Ammon's horn (tissue), 1 donor: Measurements from ENCODE around the gene SMAD1.
A peak's percentile ranks its signal among the peaks of the same experiment; 100 is the strongest.
"Not testable (repeated sequence)": the region's sequence is repeated elsewhere in the genome, so short reads cannot be mapped to it uniquely, and the experiment has no call there.

Experiments used
- DNase-seq: peaks from one replicate; pipeline ENCODE4 v3.0.0-alpha.2; 2016; ENCODE audit warnings: low spot score

SMAD1 gene

GRCh38 chr4:145528601-145529000 is 46.9 kb downstream of the SMAD1 start:
- DNase-seq, result no peak

GRCh38 chr4:145530189-145530588 is 48.5 kb downstream of the SMAD1 start:
- no peak for DNase-seq

- DNase-seq, result no peak
Observed at GRCh38 chr4:145530662-145531061, 49.0 kb downstream of the SMAD1 start.

- peak; percentile 79 for DNase-seq
Observed at GRCh38 chr4:145531223-145531622, 49.6 kb downstream of the SMAD1 start.

GRCh38 chr4:145531859-145532258 is 50.2 kb downstream of the SMAD1 start:
- no peak for DNase-seq

- DNase-seq, result no peak
Observed at GRCh38 chr4:145533001-145533400, 51.3 kb downstream of the SMAD1 start.

- not testable (repeated sequence) for DNase-seq
Observed at GRCh38 chr4:145533415-145533814, 51.8 kb downstream of the SMAD1 start.

- no peak for DNase-seq
Observed at GRCh38 chr4:145533961-145534360, 52.3 kb downstream of the SMAD1 start.

- DNase-seq, result no peak
Observed at GRCh38 chr4:145535202-145535601, 53.5 kb downstream of the SMAD1 start.

- DNase-seq, result no peak
Observed at GRCh38 chr4:145536044-145536443, 54.4 kb downstream of the SMAD1 start.

GRCh38 chr4:145538596-145538995 is 56.9 kb downstream of the SMAD1 start:
- DNase-seq, result no peak

- DNase-seq, result no peak
Observed at GRCh38 chr4:145539671-145540070, 58.0 kb downstream of the SMAD1 start.

- no peak for DNase-seq
Observed at GRCh38 chr4:145540235-145540634, 58.6 kb downstream of the SMAD1 start.

- peak; percentile 37 for DNase-seq
Observed at GRCh38 chr4:145541346-145541745, 59.7 kb downstream of the SMAD1 start.

- no peak for DNase-seq
Observed at GRCh38 chr4:145545031-145545430, 63.4 kb downstream of the SMAD1 start.

- DNase-seq, result no peak
Observed at GRCh38 chr4:145545538-145546174, 64.0 kb downstream of the SMAD1 start.

GRCh38 chr4:145546175-145546915 is 64.7 kb downstream of the SMAD1 start:
- DNase-seq, result peak; percentile 33

GRCh38 chr4:145551660-145552059 is 70.0 kb downstream of the SMAD1 start:
- DNase-seq, result no peak

- DNase-seq, result no peak
Observed at GRCh38 chr4:145552181-145552822, 70.6 kb downstream of the SMAD1 start.

GRCh38 chr4:145553375-145553774 is 71.7 kb downstream of the SMAD1 start:
- DNase-seq, result no peak

GRCh38 chr4:145554691-145555090 is 73.0 kb downstream of the SMAD1 start:
- no peak for DNase-seq

GRCh38 chr4:145557720-145558119 is 76.1 kb downstream of the SMAD1 start:
- DNase-seq, result peak; percentile 57

- no peak for DNase-seq
Observed at GRCh38 chr4:145563293-145563985, 81.8 kb downstream of the SMAD1 start.
